ENCODE measurements around the gene RANBP1.

GRCh38 chr22:20139391-20140106 is 23.6 kb downstream of the RANBP1 start:
- TF ChIP-seq CTCF (conservative IDR thresholded peaks at IDR 0.05), result no peak
- TF ChIP-seq EZH2 (IDR thresholded peaks at IDR 0.05; ENCODE audit: low read depth), result no peak
